Measurements from ENCODE around the gene SLAMF7. TPM values are rescaled to one million over a fixed set of nuclear protein-coding genes. Genes with fewer than 3 reads are reported as not detected.
A peak's percentile ranks its signal among the peaks of the same experiment; 100 is the strongest.

Gene SLAMF7
- total and polyA plus RNA-seq, 10 of the 15 experiments (the other 5 are each of a cell fraction or from before 2014, with no cell fraction given): 66.6 to 284 (median 108) TPM

DNA sequence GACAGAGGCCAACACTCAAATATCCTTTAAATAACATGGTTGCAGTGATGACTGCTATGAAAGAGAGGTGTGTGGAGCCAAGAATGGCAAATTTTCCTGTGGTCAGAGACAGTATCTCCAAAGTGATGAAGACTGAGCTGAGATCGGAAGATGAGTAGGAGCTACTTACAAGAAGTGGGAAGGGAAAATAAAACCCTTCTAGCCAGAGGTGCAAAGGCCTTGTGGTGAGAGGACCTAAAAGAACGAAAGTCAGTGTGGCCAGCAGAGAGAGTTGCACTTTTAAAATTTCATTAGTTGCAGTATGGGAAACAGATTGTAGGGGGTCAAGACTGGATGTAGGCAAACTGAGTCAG, 17.8 kb downstream of the SLAMF7 start:
- Histone ChIP-seq H4K20me1 (ENCODE audit: control insufficient read depth, insufficient read depth) (no peaks in the 10 kb centered on the region), H3K36me3 (ENCODE audit: control insufficient read depth in 2 of 2, insufficient read depth in 2 of 2, low read length in 1 of 2) (peaks cover 6 to 12% of the 10 kb centered on the region in 2 experiments), H3K27ac (ENCODE audit: control insufficient read depth, insufficient read depth) (0 out of 2 replicates have a peak overlapping the region, but pooled peaks have one; percentile 49), H3K9ac (ENCODE audit: control insufficient read depth, insufficient read depth, low read length) (no peak overlapping the region), H3K9me3 (replicated peaks; ENCODE audit: control insufficient read depth, insufficient read depth, low read length) (no peaks in the 10 kb centered on the region; the same call in 2 of the 3 replicates), H3K27me3 (replicated peaks in 1 of 2; ENCODE audit: control insufficient read depth in 2 of 2, insufficient read depth in 2 of 2, low read length in 1 of 2) (no peaks in the 10 kb centered on the region), H3K4me3 (no peak overlapping the region), H2AFZ (ENCODE audit: control insufficient read depth, low read depth, low read length) (no peak overlapping the region), H3K4me1 (ENCODE audit: control insufficient read depth, insufficient read depth, low read length) (peaks cover 17% of the 10 kb centered on the region), H3K79me2 (ENCODE audit: control insufficient read depth, insufficient read depth, low read length) (no peaks in the 10 kb centered on the region; the same call in 1 of the 2 replicates), H3K4me2 (ENCODE audit: control insufficient read depth, insufficient read depth) (peak overlapping the region; percentile 41; the same call in 1 of the 2 replicates)
- ChIA-PET POLR2A (interaction anchor here (1.0 to 2.7 kb wide), 6 partner anchors 8 to 33 kb away, joined by 4 to 32 read pairs (median 9); partner anchors contain the start of gene SLAMF7), RAD21 (ENCODE audit: unreplicated experiment) (interaction anchor here (1.0 to 6.4 kb wide), 13 partner anchors 8 to 194 kb away, joined by 3 to 68 read pairs (median 5); partner anchors contain the start of genes LY9, SLAMF1 and SLAMF7), SMC1A (ENCODE audit: uncharacterized antibody, unreplicated experiment) (interaction anchor here (0.7 to 9.8 kb wide), 10 partner anchors 10 to 44 kb away, joined by 3 to 109 read pairs (median 9); partner anchors contain the start of gene LY9), CTCF (interaction anchor here (1.2 to 6.0 kb wide), 6 partner anchors 10 to 195 kb away, joined by 4 to 42 read pairs (median 10); partner anchors contain the start of gene SLAMF7)
- DNase-seq (ENCODE audit: low read depth, low spot score): no peak
- BruUV-seq (replicated peaks): no TSS peak
- peak; percentile 59 for FAIRE-seq
- no peak for ATAC-seq
- 54% methylated on average over 2 of the region's 2 CpGs for WGBS (ENCODE audit: insufficient coverage, insufficient replicate concordance, low lambda C conversion rate, missing lambda C conversion rate)
- intact Hi-C loops (cut with micrococcal nuclease; ENCODE audit: unreplicated experiment): no loop called here
- in situ Hi-C loops (cut with MboI): no loop called here
- TF ChIP-seq IKZF1 (conservative IDR thresholded peaks at IDR 0.05) (0 out of 2 replicates have a peak, but pooled peaks have one; percentile 13), RAD51 (IDR thresholded peaks at IDR 0.05) (no peak), SMC3 (IDR thresholded peaks at IDR 0.05; ENCODE audit: borderline replicate concordance, low read length) (no peak), PAX8 (IDR thresholded peaks at IDR 0.05) (no peak), NRF1 (conservative IDR thresholded peaks at IDR 0.05; ENCODE audit: low read depth, low read length) (no peak), RUNX3 (IDR thresholded peaks at IDR 0.05; ENCODE audit: low read length) (peak; percentile 37; the same call in 1 of the 2 replicates), CBFB (IDR thresholded peaks at IDR 0.05; ENCODE audit: low read depth) (0 out of 2 replicates have a peak, but pooled peaks have one; percentile 17), ZNF217 (IDR thresholded peaks at IDR 0.05) (0 out of 2 replicates have a peak, but pooled peaks have one; percentile 19), BHLHE40 (IDR thresholded peaks at IDR 0.05; ENCODE audit: borderline replicate concordance in 1 of 2, low read depth in 2 of 2, low read length in 1 of 2) (no peak), HCFC1 (IDR thresholded peaks at IDR 0.05; ENCODE audit: low read length) (no peak), LARP7 (IDR thresholded peaks at IDR 0.05) (no peak), ZNF207 (IDR thresholded peaks at IDR 0.05; ENCODE audit: borderline replicate concordance) (no peak), BACH1 (IDR thresholded peaks at IDR 0.05; ENCODE audit: borderline replicate concordance) (no peak), ZNF384 (IDR thresholded peaks at IDR 0.05; ENCODE audit: borderline replicate concordance, low read depth, low read length) (no peak), ZSCAN29 (IDR thresholded peaks at IDR 0.05) (no peak)
- TF ChIP-seq, protein P1, sequence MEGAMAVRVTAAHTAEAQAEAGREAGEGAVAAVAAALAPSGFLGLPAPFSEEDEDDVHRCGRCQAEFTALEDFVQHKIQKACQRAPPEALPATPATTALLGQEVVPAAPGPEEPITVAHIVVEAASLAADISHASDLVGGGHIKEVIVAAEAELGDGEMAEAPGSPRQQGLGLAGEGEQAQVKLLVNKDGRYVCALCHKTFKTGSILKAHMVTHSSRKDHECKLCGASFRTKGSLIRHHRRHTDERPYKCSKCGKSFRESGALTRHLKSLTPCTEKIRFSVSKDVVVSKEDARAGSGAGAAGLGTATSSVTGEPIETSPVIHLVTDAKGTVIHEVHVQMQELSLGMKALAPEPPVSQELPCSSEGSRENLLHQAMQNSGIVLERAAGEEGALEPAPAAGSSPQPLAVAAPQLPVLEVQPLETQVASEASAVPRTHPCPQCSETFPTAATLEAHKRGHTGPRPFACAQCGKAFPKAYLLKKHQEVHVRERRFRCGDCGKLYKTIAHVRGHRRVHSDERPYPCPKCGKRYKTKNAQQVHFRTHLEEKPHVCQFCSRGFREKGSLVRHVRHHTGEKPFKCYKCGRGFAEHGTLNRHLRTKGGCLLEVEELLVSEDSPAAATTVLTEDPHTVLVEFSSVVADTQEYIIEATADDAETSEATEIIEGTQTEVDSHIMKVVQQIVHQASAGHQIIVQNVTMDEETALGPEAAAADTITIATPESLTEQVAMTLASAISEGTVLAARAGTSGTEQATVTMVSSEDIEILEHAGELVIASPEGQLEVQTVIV (IDR thresholded peaks at IDR 0.05; ENCODE audit: borderline replicate concordance, partially characterized antibody): no peak
- TF ChIP-seq, protein P2, sequence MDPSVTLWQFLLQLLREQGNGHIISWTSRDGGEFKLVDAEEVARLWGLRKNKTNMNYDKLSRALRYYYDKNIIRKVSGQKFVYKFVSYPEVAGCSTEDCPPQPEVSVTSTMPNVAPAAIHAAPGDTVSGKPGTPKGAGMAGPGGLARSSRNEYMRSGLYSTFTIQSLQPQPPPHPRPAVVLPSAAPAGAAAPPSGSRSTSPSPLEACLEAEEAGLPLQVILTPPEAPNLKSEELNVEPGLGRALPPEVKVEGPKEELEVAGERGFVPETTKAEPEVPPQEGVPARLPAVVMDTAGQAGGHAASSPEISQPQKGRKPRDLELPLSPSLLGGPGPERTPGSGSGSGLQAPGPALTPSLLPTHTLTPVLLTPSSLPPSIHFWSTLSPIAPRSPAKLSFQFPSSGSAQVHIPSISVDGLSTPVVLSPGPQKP (IDR thresholded peaks at IDR 0.05; ENCODE audit: low read depth, low read length): no peak
- TF ChIP-seq, protein P3, sequence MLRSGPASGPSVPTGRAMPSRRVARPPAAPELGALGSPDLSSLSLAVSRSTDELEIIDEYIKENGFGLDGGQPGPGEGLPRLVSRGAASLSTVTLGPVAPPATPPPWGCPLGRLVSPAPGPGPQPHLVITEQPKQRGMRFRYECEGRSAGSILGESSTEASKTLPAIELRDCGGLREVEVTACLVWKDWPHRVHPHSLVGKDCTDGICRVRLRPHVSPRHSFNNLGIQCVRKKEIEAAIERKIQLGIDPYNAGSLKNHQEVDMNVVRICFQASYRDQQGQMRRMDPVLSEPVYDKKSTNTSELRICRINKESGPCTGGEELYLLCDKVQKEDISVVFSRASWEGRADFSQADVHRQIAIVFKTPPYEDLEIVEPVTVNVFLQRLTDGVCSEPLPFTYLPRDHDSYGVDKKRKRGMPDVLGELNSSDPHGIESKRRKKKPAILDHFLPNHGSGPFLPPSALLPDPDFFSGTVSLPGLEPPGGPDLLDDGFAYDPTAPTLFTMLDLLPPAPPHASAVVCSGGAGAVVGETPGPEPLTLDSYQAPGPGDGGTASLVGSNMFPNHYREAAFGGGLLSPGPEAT (IDR thresholded peaks at IDR 0.05; ENCODE audit: low read depth): no peak

Measured in GM12878 (cell line).